IMR-90 (cell line): ENCODE results near the gene LDLRAD4. TPM values are rescaled to one million over a fixed set of nuclear protein-coding genes. Genes with fewer than 3 reads are reported as not detected.

ENCODE experiments used
- ATAC-seq: fragments of 200-7000 bp; cut with Tn5 transposase; 2 replicates; pipeline ENCODE4 v1.9.1; 2020; ENCODE audit warnings: low read depth, mild to moderate bottlenecking, moderate library complexity
- BruUV-seq: library from RNA; stranded (reverse); fragments of 400-500 nt; replicated peaks from 2 replicates; lab custom pipeline; 2021; lab: Mats Ljungman, UMichigan
- CTCF ChIA-PET: fragments of 300-600 bp; formaldehyde crosslinking; extraction: SDS; loops from one replicate; lab custom pipeline; 2021; ENCODE audit warnings: antibody characterized with exemption; lab: Yijun Ruan, JAX
- POLR2A ChIA-PET: fragments of 300-600 bp; sonication (Branson Sonifier 250); formaldehyde crosslinking; loops from one replicate; lab custom pipeline; 2022; ENCODE audit warnings: antibody characterized with exemption; ENCODE audit not compliant: unreplicated experiment; lab: Charles Lee
- DNase-seq: peaks from one replicate; pipeline ENCODE4 v3.0.0; 2013
- H2AFZ ChIP-seq: replicated peaks from 2 replicates; pipeline ENCODE3; 2013; ENCODE audit warnings: low read length, mild to moderate bottlenecking; ENCODE audit not compliant: poor library complexity
- H2AK5ac ChIP-seq: 2 replicates; pipeline ENCODE4 v1.6.1; 2013; ENCODE audit warnings: low read depth, low read length, inconsistent platforms
- H2AK9ac ChIP-seq: replicated peaks from 2 replicates; pipeline ENCODE3; 2013; ENCODE audit warnings: mild to moderate bottlenecking, low read depth, low read length, moderate library complexity; ENCODE audit not compliant: poor library complexity
- H2BK120ac ChIP-seq: 2 replicates; pipeline ENCODE4 v1.6.1; 2013; ENCODE audit warnings: low read depth, low read length, inconsistent platforms
- H2BK15ac ChIP-seq: 3 replicates; pipeline ENCODE4 v1.6.1; 2013; ENCODE audit warnings: low read depth, low read length, inconsistent platforms
- H2BK20ac ChIP-seq: 2 replicates; pipeline ENCODE4 v1.6.1; 2013; ENCODE audit warnings: low read depth, mild to moderate bottlenecking, inconsistent platforms, low read length, moderate library complexity
- H2BK5ac ChIP-seq: 2 replicates; pipeline ENCODE4 v1.6.1; 2013; ENCODE audit warnings: mild to moderate bottlenecking, low read depth, low read length, inconsistent platforms; ENCODE audit not compliant: poor library complexity, severe bottlenecking
- H3K14ac ChIP-seq: replicated peaks from 2 replicates; pipeline ENCODE4 v1.6.1; 2013; ENCODE audit warnings: low read depth, low read length, inconsistent platforms
- H3K18ac ChIP-seq: 2 replicates; pipeline ENCODE4 v1.6.1; 2013; ENCODE audit warnings: low read depth, low read length, control low read depth
- H3K23ac ChIP-seq: 2 replicates; pipeline ENCODE4 v1.6.1; 2013; ENCODE audit warnings: low read depth, low read length, inconsistent platforms
- H3K27ac ChIP-seq: 2 replicates; pipeline ENCODE4 v1.5.1; 2013; ENCODE audit warnings: mild to moderate bottlenecking, control low read depth, low read length; ENCODE audit not compliant: insufficient read depth
- H3K27me3 ChIP-seq: 2 replicates; pipeline ENCODE4 v1.6.1; 2013; ENCODE audit warnings: low read length; ENCODE audit not compliant: control insufficient read depth, insufficient read depth
- H3K36me3 ChIP-seq: 2 replicates; pipeline ENCODE4 v1.6.1; 2013; ENCODE audit warnings: low read length, mixed read lengths; ENCODE audit not compliant: control insufficient read depth, insufficient read depth
- H3K4ac ChIP-seq: 2 replicates; pipeline ENCODE4 v1.6.1; 2013; ENCODE audit warnings: low read depth, low read length, inconsistent platforms
- H3K4me1 ChIP-seq: 2 replicates; pipeline ENCODE4 v1.6.1; 2013; ENCODE audit warnings: low read length, mixed read lengths; ENCODE audit not compliant: control insufficient read depth, insufficient read depth
- H3K4me2 ChIP-seq: 2 replicates; pipeline ENCODE4 v1.6.1; 2013; ENCODE audit warnings: low read depth, mild to moderate bottlenecking, control low read depth, low read length, moderate library complexity
- H3K4me3 ChIP-seq: 2 replicates; pipeline ENCODE4 v1.5.1; 2013; ENCODE audit warnings: low read depth, mild to moderate bottlenecking, control low read depth, low read length, moderate library complexity; ENCODE audit not compliant: insufficient read depth
- H3K56ac ChIP-seq: 2 replicates; pipeline ENCODE4 v1.6.1; 2013; ENCODE audit warnings: low read length, inconsistent platforms; ENCODE audit not compliant: insufficient read depth; ENCODE audit errors: extremely low read depth
- H3K79me1 ChIP-seq, 2 experiments: 2 replicates each; pipeline ENCODE4 v1.6.1; 2013; ENCODE audit warnings: low read length in 2 of 2, inconsistent platforms in 1 of 2, low read depth in 1 of 2
- H3K9ac ChIP-seq: 2 replicates; pipeline ENCODE4 v1.6.1; 2013; ENCODE audit warnings: low read depth, low read length, control low read depth
- H3K9me1 ChIP-seq: 2 replicates; pipeline ENCODE4 v1.6.1; 2013; ENCODE audit warnings: low read length, inconsistent platforms; ENCODE audit not compliant: insufficient read depth
- H3K9me3 ChIP-seq: 2 replicates; pipeline ENCODE4 v1.6.1; 2013; ENCODE audit warnings: low read length; ENCODE audit not compliant: control insufficient read depth, insufficient read depth
- H4K20me1 ChIP-seq: 2 replicates; pipeline ENCODE4 v1.6.1; 2013; ENCODE audit warnings: low read length, inconsistent platforms; ENCODE audit not compliant: insufficient read depth
- H4K5ac ChIP-seq: 2 replicates; pipeline ENCODE4 v1.6.1; 2013; ENCODE audit warnings: mild to moderate bottlenecking, low read depth, low read length, control low read depth
- H4K8ac ChIP-seq, 2 experiments: 2 replicates each; pipeline ENCODE4 v1.6.1; 2013; ENCODE audit warnings: low read depth in 2 of 2, low read length in 2 of 2, control low read depth in 1 of 2, inconsistent platforms in 1 of 2
- H4K91ac ChIP-seq: 2 replicates; pipeline ENCODE4 v1.6.1; 2013; ENCODE audit warnings: low read depth, low read length, inconsistent platforms; ENCODE audit not compliant: insufficient read depth
- CEBPB ChIP-seq: IDR thresholded peaks from 2 replicates; pipeline ENCODE4 v1.6.1; 2012; ENCODE audit warnings: low read depth, low read length, improper control_type of control experiment
- FOS ChIP-seq: fragments of 150-350 bp; IDR thresholded peaks from 2 replicates; pipeline ENCODE4 v1.6.1; 2016; ENCODE audit warnings: low read depth, low read length
- MAFK ChIP-seq: IDR thresholded peaks from 2 replicates; pipeline ENCODE4 v1.6.1; 2012; ENCODE audit warnings: low read depth, low read length, improper control_type of control experiment
- NFE2L2 ChIP-seq: fragments of 150-350 bp; IDR thresholded peaks from 2 replicates; pipeline ENCODE4 v1.6.1; 2016; ENCODE audit warnings: low read depth, mild to moderate bottlenecking, low read length
- POLR2A ChIP-seq: IDR thresholded peaks from 2 replicates; pipeline ENCODE4 v1.6.1; 2012; ENCODE audit warnings: mild to moderate bottlenecking, low read depth, low read length
- RFX5 ChIP-seq: IDR thresholded peaks from 2 replicates; pipeline ENCODE4 v1.8.0; 2012; ENCODE audit warnings: low read depth, mild to moderate bottlenecking, low read length, moderate library complexity
- WGBS, 2 experiments: methylation state at CpG; one replicate each; pipeline versions ENCODE4 v1.1.5 to v1.1.7; 2013; ENCODE audit warnings: missing lambda C conversion rate in 2 of 2; ENCODE audit not compliant: insufficient read length in 1 of 2; ENCODE audit errors: extremely low coverage in 2 of 2; 5-methylcytosine and 5-hydroxymethylcytosine counted together
- dilution Hi-C: fragments of 300-500 bp; cut with HindIII; formaldehyde crosslinking; loops from one replicate; pipeline ENCODE4 v1.14.3; 2018; ENCODE audit warnings: low sequenced_read_pairs; ENCODE audit not compliant: unreplicated experiment
- in situ Hi-C: fragments of 300-500 bp; cut with MboI; formaldehyde crosslinking; loops from 3 replicates; pipeline ENCODE4 v1.14.3; 2019; ENCODE audit warnings: low sequenced_read_pairs, inconsistent platforms, mixed read lengths
- intact Hi-C: fragments of 100-400 bp; cut with micrococcal nuclease; formaldehyde crosslinking; loops from 2 replicates; pipeline ENCODE4 v1.10.0; 2022
- polyA plus RNA-seq, 3 experiments: library from polyadenylated mRNA; depleted of rRNA; stranded (reverse); fragments of >200 nt; gene quantifications; 2 replicates each; pipeline ENCODE4 v1.2.3, GENCODE V29; 2012; ENCODE audit warnings: low replicate concordance in 1 of 3
- total RNA-seq: library from RNA; depleted of rRNA; stranded (reverse); fragments of >200 nt; gene quantifications from 2 replicates; pipeline ENCODE4 v1.2.3, GENCODE V29; 2012
- TF ChIP-seq, protein P1 (sequence below): conservative IDR thresholded peaks from 2 replicates; pipeline ENCODE4 v1.5.1; 2012; ENCODE audit warnings: mild to moderate bottlenecking, low read depth, low read length, improper control_type of control experiment

LDLRAD4 gene
- total and polyA plus RNA-seq, 2 of the 4 experiments (the other 2 are of a cell fraction): not detected

DNA sequence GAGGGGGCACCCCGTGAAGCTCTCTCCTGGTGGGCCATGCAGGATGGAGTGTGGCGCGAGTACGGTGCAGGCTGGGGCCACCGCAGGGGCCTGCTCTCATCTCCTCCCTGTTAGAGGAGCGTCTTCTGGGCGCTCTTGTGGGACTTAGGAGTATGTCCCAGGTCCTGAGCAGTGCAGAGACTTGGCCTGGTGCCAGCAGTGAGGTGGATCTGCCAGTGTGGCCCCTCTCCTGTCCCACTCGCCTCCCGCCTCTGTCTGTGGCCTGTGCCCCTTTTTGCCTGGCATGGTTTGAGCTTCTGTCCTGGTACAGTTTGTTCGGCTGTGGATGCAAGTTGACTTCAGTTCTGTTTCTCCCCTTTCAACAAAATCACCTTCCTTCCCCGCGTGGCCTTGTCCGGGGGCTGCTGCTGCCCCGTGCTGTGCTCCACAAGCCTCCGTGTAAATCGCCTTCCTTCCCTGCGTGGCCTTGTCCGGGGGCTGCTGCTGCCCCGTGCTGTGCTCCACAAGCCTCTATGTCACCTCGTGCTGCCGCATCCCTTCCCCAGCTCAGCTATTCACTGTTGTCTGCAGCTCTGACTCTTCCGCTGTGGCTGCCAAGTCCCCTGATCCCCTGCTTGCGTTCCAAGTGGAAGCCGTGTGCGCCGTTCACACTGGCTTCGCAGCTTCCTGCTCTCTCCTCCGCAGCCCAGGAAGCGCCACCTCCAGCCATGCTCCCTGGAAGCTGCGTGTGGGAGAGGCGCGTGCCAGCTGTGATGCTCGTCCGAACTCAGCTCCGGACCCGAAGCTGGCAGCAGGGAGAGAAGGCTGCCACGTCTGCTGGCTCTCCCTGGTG lies 13.7 kb downstream of the LDLRAD4 start:
- ATAC-seq (no peak), DNase-seq (no peak)
- in situ Hi-C loops: no loop called here
- Histone ChIP-seq H3K36me3 (no peaks in the 10 kb centered on the region), H3K27ac (no peak overlapping the region), H3K18ac (no peak overlapping the region), H3K14ac (no peak overlapping the region), H3K9me3 (no peaks in the 10 kb centered on the region), H4K5ac (no peak overlapping the region), H2BK5ac (no peak overlapping the region), H3K4me3 (no peak overlapping the region), H4K8ac (no peak overlapping the region), H3K4ac (no peak overlapping the region), H2AK9ac (no peak overlapping the region), H3K4me1 (no peaks in the 10 kb centered on the region), H3K79me1 (no peaks in the 10 kb centered on the region), H4K91ac (no peak overlapping the region), H4K20me1 (no peaks in the 10 kb centered on the region), H3K9ac (no peak overlapping the region), H3K4me2 (no peak overlapping the region), H2AFZ (no peak overlapping the region), H3K56ac (no peak overlapping the region), H3K23ac (no peak overlapping the region), H3K9me1 (no peaks in the 10 kb centered on the region), H3K27me3 (peaks cover 23% of the 10 kb centered on the region), H2BK120ac (no peak overlapping the region), H2AK5ac (no peak overlapping the region), H2BK15ac (no peak overlapping the region), H2BK20ac (no peak overlapping the region)
- dilution Hi-C loops: no loop called here
- intact Hi-C loops: no loop called here
- no TSS peak for BruUV-seq
- 51% methylated on average over 23 of the region's 37 CpGs; no CpG with 5 or more reads in 1 of the 2 experiments for WGBS, 2 experiments
- TF ChIP-seq POLR2A (no peak), RFX5 (no peak), CEBPB (no peak), FOS (no peak), NFE2L2 (no peak), MAFK (no peak)
- TF ChIP-seq, protein P1, sequence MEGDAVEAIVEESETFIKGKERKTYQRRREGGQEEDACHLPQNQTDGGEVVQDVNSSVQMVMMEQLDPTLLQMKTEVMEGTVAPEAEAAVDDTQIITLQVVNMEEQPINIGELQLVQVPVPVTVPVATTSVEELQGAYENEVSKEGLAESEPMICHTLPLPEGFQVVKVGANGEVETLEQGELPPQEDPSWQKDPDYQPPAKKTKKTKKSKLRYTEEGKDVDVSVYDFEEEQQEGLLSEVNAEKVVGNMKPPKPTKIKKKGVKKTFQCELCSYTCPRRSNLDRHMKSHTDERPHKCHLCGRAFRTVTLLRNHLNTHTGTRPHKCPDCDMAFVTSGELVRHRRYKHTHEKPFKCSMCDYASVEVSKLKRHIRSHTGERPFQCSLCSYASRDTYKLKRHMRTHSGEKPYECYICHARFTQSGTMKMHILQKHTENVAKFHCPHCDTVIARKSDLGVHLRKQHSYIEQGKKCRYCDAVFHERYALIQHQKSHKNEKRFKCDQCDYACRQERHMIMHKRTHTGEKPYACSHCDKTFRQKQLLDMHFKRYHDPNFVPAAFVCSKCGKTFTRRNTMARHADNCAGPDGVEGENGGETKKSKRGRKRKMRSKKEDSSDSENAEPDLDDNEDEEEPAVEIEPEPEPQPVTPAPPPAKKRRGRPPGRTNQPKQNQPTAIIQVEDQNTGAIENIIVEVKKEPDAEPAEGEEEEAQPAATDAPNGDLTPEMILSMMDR: no peak
- ChIA-PET CTCF (no interaction called here), POLR2A (interaction anchor here (0.6 kb wide), 1 partner anchor 10 kb away, joined by 4 read pairs; no protein-coding TSS in a partner anchor)
